ENCODE measurements around the gene SEMA4F.

Gene SEMA4F

DNA sequence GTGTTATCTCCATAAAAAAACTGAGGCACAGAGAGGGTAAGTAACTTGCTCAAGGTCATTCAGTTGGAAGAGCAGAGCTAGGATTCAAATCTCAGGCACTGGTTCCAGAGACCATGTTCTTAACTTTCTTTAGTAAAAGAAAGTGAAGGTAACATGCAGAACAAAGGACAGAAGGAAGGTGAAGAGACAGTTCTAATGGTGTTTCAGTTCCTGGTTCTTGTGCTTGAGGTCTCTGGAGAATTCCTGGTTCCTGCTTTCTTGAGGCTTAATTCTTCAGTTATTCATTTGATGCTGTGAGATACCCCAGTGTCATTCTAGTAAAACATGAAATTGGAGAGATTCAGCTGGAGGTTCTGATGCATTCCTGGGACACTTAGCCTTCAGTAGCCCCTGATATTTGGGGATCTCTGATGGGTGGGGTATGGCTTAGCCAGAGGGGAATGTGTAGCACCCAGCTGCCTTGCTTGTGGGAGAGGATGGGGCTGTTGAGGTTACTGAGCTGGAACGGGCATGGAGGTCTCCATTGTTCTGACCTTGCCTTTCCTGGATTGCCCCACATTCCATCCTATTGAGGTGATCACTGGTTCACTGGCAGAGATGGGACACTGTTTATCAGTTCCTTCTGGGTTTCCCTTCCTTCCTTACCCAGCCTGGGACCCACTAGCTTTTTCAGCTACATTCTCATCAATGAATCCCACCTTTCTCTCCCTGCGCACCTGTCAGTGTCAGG is 46.8 kb downstream of the SEMA4F start:
- Histone ChIP-seq H3K4me1 (ENCODE audit: control insufficient read depth, insufficient read depth, low read length) (no peaks in the 10 kb centered on the region), H3K27me3 (ENCODE audit: control insufficient read depth, insufficient read depth, low read length) (peaks cover 2% of the 10 kb centered on the region), H3K9ac (ENCODE audit: low read length) (no peak overlapping the region), H3K27ac (ENCODE audit: low read depth, low read length) (no peak overlapping the region), H3K4me3 (ENCODE audit: low read length) (no peak overlapping the region), H3K36me3 (ENCODE audit: control insufficient read depth, insufficient read depth, low read length) (no peaks in the 10 kb centered on the region)

DNA sequence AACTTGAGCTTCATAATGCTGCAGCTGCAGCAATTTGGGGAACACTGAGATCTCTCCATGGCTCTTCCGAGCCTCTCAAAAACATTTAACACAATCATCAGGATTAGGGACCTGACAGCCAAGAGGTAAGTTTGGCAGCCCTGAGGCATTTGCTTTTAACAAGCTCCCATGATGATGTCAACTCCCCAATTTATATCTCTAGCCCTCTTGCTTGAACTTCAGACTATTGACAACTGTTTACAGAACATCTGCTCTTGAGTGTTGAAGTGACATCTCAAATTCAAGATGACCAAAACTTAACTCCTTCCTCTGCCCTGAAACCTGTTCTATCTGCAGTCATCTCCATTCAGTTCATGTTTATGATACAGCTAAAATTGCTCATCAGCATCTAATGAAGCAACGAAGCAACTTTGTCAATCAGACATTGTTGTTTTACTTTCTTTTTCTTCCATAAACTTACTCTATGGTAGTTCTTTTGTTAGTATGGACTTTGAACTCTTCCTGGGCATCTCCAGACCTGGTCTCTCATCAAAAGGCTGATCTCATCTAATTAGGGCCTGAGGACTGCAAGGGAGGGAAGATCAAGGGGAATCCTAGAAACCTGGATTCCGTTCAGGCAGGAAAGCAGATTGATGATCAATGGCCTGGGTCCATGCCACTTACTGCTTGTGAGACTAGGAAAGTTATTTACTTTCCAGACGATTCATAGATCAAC is 48.1 kb downstream of the SEMA4F start:
- H3K9ac ChIP-seq (ENCODE audit: low read length) = no peak overlapping the region
- no peaks in the 10 kb centered on the region for H3K36me3 ChIP-seq (ENCODE audit: control insufficient read depth, insufficient read depth, low read length)
- H3K4me3 ChIP-seq (ENCODE audit: low read length) = no peak overlapping the region
- H3K4me1 ChIP-seq (ENCODE audit: control insufficient read depth, insufficient read depth, low read length) = no peaks in the 10 kb centered on the region
- H3K27ac ChIP-seq (ENCODE audit: low read depth, low read length) = no peak overlapping the region
- H3K27me3 ChIP-seq (ENCODE audit: control insufficient read depth, insufficient read depth, low read length) = peaks cover 2% of the 10 kb centered on the region

DNA sequence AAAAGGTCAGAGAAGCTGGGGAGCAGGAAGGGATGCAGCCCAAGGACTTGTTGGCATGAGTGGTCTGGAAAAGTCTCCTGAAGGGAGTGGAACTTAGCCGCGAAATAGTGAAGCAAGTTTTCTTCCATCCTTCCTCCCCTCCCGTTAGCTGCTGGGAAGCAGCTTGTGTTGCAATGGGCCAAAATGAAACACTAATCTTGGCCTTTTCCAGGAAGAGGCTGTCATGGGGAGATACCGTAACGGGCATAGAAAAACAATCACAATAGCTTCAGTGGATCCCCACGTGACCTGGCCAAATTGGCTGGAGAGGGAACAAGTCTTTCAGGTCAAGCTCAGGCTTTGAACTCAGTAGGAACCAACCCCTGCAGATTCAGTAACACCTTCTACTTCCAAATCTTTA is 49.3 kb downstream of the SEMA4F start:
- no peak overlapping the region for H3K9ac ChIP-seq (ENCODE audit: low read length)
- H3K4me3 ChIP-seq (ENCODE audit: low read length) = no peak overlapping the region
- H3K27me3 ChIP-seq (ENCODE audit: control insufficient read depth, insufficient read depth, low read length) = peaks cover 2% of the 10 kb centered on the region
- H3K4me1 ChIP-seq (ENCODE audit: control insufficient read depth, insufficient read depth, low read length) = no peaks in the 10 kb centered on the region
- no peak overlapping the region for H3K27ac ChIP-seq (ENCODE audit: low read depth, low read length)
- no peaks in the 10 kb centered on the region for H3K36me3 ChIP-seq (ENCODE audit: control insufficient read depth, insufficient read depth, low read length)

- H3K9ac ChIP-seq (ENCODE audit: low read length) = no peak overlapping the region
- H3K36me3 ChIP-seq (ENCODE audit: control insufficient read depth, insufficient read depth, low read length) = no peaks in the 10 kb centered on the region
- H3K27ac ChIP-seq (ENCODE audit: low read depth, low read length) = no peak overlapping the region
- no peak overlapping the region for H3K4me3 ChIP-seq (ENCODE audit: low read length)
- peaks cover 2% of the 10 kb centered on the region for H3K27me3 ChIP-seq (ENCODE audit: control insufficient read depth, insufficient read depth, low read length)
- H3K4me1 ChIP-seq (ENCODE audit: control insufficient read depth, insufficient read depth, low read length) = no peaks in the 10 kb centered on the region
These were observed 50.2 kb downstream of the SEMA4F start for GRCh38 chr2:74704216-74704615.

DNA sequence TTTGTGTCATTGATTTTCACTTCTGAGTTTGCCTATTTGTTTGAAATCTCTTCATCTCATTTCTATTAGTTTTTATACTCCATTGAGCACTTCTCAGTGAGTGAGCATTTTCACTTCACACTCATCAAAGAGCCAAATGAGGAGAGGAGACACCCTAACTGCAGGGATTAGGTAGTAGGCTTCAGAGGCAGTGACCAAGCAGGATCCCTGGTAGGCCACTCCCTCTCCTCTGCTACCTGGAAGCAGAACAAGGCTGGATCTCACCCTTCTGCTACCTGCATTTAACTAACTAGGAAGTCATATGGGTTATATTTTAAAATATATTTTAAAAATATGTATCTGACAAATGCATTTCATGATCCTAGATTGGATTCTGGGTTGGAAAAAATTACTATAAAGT is 52.7 kb downstream of the SEMA4F start:
- Histone ChIP-seq H3K27me3 (ENCODE audit: control insufficient read depth, insufficient read depth, low read length) (no peaks in the 10 kb centered on the region), H3K27ac (ENCODE audit: low read depth, low read length) (no peak overlapping the region), H3K4me3 (ENCODE audit: low read length) (no peak overlapping the region), H3K36me3 (ENCODE audit: control insufficient read depth, insufficient read depth, low read length) (no peaks in the 10 kb centered on the region), H3K4me1 (ENCODE audit: control insufficient read depth, insufficient read depth, low read length) (no peaks in the 10 kb centered on the region), H3K9ac (ENCODE audit: low read length) (no peak overlapping the region)

GRCh38 chr2:74707837-74708236 is 53.8 kb downstream of the SEMA4F start:
- no peak overlapping the region for H3K9ac ChIP-seq (ENCODE audit: low read length)
- H3K27me3 ChIP-seq (ENCODE audit: control insufficient read depth, insufficient read depth, low read length) = no peaks in the 10 kb centered on the region
- H3K4me1 ChIP-seq (ENCODE audit: control insufficient read depth, insufficient read depth, low read length) = no peaks in the 10 kb centered on the region
- no peak overlapping the region for H3K27ac ChIP-seq (ENCODE audit: low read depth, low read length)
- no peaks in the 10 kb centered on the region for H3K36me3 ChIP-seq (ENCODE audit: control insufficient read depth, insufficient read depth, low read length)
- no peak overlapping the region for H3K4me3 ChIP-seq (ENCODE audit: low read length)

DNA sequence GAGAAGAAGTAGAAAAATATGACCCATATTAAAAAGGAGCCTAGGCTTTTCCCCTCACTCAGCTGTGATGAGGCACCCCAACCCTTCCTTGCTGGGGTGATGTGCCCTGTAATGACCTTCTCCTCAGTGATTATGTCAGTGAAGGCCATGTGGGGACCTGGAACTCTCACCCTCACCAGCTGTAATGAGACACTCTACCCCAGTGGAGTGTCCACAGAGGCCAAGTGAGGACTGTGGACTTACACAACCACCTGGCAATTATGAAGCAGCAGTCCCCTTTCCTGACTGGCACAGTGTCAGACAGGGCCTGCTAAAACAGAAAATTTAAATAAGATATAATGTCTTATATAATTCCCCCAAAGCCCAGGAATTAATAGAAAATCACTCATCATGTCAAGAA is 54.2 kb downstream of the SEMA4F start:
- Histone ChIP-seq H3K36me3 (ENCODE audit: control insufficient read depth, insufficient read depth, low read length) (no peaks in the 10 kb centered on the region), H3K27me3 (ENCODE audit: control insufficient read depth, insufficient read depth, low read length) (no peaks in the 10 kb centered on the region), H3K4me3 (ENCODE audit: low read length) (no peak overlapping the region), H3K9ac (ENCODE audit: low read length) (no peak overlapping the region), H3K27ac (ENCODE audit: low read depth, low read length) (no peak overlapping the region), H3K4me1 (ENCODE audit: control insufficient read depth, insufficient read depth, low read length) (no peaks in the 10 kb centered on the region)

- Histone ChIP-seq H3K36me3 (ENCODE audit: control insufficient read depth, insufficient read depth, low read length) (no peaks in the 10 kb centered on the region), H3K4me3 (ENCODE audit: low read length) (no peak overlapping the region), H3K9ac (ENCODE audit: low read length) (no peak overlapping the region), H3K27ac (ENCODE audit: low read depth, low read length) (no peak overlapping the region), H3K4me1 (ENCODE audit: control insufficient read depth, insufficient read depth, low read length) (no peaks in the 10 kb centered on the region), H3K27me3 (ENCODE audit: control insufficient read depth, insufficient read depth, low read length) (no peaks in the 10 kb centered on the region)
These were observed 54.8 kb downstream of the SEMA4F start for GRCh38 chr2:74708883-74709282.

DNA sequence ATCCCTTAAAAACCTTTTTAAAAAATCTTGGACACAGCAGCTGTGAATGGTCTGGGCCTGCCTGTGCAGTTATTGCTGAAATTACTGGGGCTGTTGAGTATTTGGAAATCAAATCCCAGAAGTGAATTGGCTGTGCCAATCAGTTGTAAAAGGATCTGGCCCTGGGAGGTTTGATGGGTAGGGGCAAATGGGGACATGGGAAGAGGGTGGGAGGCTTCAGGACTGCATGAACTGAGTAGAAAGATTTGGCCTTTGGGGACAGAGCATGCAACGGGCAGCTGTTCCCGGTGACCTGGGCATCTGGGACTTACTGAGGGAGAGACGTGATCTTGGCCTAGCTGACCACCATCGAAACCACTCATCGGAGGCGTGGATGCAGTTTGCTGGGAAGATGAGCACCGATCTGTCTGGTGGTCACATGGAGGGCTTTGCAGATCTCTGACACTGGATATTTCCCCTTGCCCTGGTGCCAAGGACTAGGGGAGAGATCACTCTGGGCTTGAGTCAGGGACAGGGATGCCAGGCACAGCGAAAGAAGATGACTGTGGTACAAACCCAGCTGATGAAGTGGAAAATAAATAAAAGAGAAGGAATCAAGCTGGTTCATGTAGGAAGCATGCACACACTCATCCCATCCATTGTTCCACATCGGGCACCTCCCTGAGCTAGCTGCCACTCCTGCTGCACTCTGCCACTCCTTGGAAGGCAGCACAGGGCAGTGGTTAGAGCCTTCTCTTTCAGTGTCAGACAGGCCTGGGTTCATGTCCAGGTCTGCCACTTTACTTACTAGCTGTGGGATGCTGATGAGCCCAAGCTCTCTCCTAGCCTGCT is 58.4 kb downstream of the SEMA4F start:
- Histone ChIP-seq H3K9ac (ENCODE audit: low read length) (no peak overlapping the region), H3K4me1 (ENCODE audit: control insufficient read depth, insufficient read depth, low read length) (no peaks in the 10 kb centered on the region)

DNA sequence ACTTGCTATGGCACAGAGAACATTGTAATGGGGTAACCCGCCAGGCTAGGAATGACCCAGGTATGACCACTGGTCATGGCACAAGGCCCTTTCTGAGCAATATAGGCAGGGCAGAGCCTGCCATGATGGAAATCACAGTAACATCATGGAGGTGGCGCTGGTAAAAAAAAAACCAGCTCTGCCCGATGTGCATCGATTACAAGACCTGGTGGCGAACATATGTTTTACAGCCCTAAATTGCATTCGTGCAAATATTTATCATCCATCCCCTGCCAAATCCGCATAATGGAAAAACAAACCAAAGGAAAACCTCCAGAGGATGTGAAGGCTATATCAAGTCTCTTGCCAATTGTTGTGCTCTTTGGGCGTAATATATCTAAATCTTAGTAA is 60.6 kb downstream of the SEMA4F start:
- Histone ChIP-seq H3K36me3 (ENCODE audit: control insufficient read depth, insufficient read depth, low read length) (no peaks in the 10 kb centered on the region), H3K4me3 (ENCODE audit: low read length) (no peak overlapping the region), H3K9ac (ENCODE audit: low read length) (no peak overlapping the region), H3K27me3 (ENCODE audit: control insufficient read depth, insufficient read depth, low read length) (no peaks in the 10 kb centered on the region), H3K27ac (ENCODE audit: low read depth, low read length) (no peak overlapping the region), H3K4me1 (ENCODE audit: control insufficient read depth, insufficient read depth, low read length) (no peaks in the 10 kb centered on the region)

More for the DNA sequence above, 58.4 kb downstream of the SEMA4F start:
- Histone ChIP-seq H3K4me3 (ENCODE audit: low read length) (no peak overlapping the region), H3K27me3 (ENCODE audit: control insufficient read depth, insufficient read depth, low read length) (no peaks in the 10 kb centered on the region), H3K27ac (ENCODE audit: low read depth, low read length) (no peak overlapping the region), H3K36me3 (ENCODE audit: control insufficient read depth, insufficient read depth, low read length) (no peaks in the 10 kb centered on the region)

GRCh38 chr2:74715081-74715791 is 61.2 kb downstream of the SEMA4F start:
- Histone ChIP-seq H3K27ac (ENCODE audit: low read depth, low read length) (no peak overlapping the region), H3K36me3 (ENCODE audit: control insufficient read depth, insufficient read depth, low read length) (no peaks in the 10 kb centered on the region), H3K4me3 (ENCODE audit: low read length) (peak overlapping the region; percentile 61), H3K4me1 (ENCODE audit: control insufficient read depth, insufficient read depth, low read length) (no peaks in the 10 kb centered on the region), H3K9ac (ENCODE audit: low read length) (no peak overlapping the region), H3K27me3 (ENCODE audit: control insufficient read depth, insufficient read depth, low read length) (no peaks in the 10 kb centered on the region)

DNA sequence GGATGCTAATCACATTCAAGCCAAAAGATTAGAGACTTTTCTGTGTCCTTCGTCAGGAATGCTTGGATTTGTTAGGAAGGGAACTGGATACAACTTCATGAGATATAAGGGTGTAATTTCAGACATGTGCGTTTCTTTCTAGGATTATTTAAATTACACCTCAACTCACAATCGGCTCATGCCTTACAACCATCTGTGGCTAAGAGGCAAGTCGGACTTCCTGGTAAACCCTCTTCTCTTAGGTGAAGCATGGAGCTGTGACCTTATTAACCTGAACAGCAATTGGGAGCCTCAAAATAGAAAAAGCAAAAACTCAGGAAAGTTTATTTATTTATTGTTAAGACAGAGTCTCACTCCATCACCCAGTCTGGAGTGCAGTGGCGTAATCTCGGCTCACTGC is 61.8 kb downstream of the SEMA4F start:
- H3K36me3 ChIP-seq (ENCODE audit: control insufficient read depth, insufficient read depth, low read length) = no peaks in the 10 kb centered on the region
- H3K4me1 ChIP-seq (ENCODE audit: control insufficient read depth, insufficient read depth, low read length) = no peaks in the 10 kb centered on the region
- H3K27ac ChIP-seq (ENCODE audit: low read depth, low read length) = no peak overlapping the region
- H3K9ac ChIP-seq (ENCODE audit: low read length) = no peak overlapping the region
- no peaks in the 10 kb centered on the region for H3K27me3 ChIP-seq (ENCODE audit: control insufficient read depth, insufficient read depth, low read length)
- peak overlapping the region; percentile 61 for H3K4me3 ChIP-seq (ENCODE audit: low read length)

All from rectal smooth muscle tissue (tissue), 1 donor.